ENCODE data around the gene PECR. TPM values are rescaled to one million over a fixed set of nuclear protein-coding genes. Genes with fewer than 3 reads are reported as not detected.

The PECR gene
- total RNA-seq, 1 donor from 2014 or later = 32.2 TPM

DNA sequence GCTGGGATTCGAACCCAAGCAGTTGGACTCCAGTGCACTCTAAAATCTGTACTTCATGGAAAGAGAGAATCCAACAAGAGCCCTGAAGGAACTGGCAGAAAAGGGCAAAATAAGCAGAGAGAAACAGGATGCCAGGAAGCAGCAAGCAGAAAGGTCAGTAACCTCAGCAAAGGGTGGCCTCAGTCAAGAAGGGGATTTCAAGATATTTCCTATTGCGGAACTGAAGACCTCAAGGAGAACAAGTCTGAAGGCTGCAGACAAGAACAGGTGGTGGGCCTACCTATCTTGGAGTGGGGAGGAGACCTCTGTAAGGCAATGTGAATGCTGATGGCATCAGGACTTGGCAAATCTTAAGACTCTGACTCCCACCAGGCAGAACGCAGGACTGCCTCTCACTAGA lies 48.2 kb downstream of the PECR start:
- TF ChIP-seq, protein P1, sequence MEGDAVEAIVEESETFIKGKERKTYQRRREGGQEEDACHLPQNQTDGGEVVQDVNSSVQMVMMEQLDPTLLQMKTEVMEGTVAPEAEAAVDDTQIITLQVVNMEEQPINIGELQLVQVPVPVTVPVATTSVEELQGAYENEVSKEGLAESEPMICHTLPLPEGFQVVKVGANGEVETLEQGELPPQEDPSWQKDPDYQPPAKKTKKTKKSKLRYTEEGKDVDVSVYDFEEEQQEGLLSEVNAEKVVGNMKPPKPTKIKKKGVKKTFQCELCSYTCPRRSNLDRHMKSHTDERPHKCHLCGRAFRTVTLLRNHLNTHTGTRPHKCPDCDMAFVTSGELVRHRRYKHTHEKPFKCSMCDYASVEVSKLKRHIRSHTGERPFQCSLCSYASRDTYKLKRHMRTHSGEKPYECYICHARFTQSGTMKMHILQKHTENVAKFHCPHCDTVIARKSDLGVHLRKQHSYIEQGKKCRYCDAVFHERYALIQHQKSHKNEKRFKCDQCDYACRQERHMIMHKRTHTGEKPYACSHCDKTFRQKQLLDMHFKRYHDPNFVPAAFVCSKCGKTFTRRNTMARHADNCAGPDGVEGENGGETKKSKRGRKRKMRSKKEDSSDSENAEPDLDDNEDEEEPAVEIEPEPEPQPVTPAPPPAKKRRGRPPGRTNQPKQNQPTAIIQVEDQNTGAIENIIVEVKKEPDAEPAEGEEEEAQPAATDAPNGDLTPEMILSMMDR (IDR thresholded peaks at IDR 0.05) = no peak
- Histone ChIP-seq H3K27ac (no peak overlapping the region), H3K9me3 (no peaks in the 10 kb centered on the region), H3K4me1 (peaks cover 0 to 5% of the 10 kb centered on the region in 2 donors), H3K36me3 (no peaks in the 10 kb centered on the region), H3K4me3 (no peak overlapping the region), H3K27me3 (no peaks in the 10 kb centered on the region)
- DNase-seq (ENCODE audit: low spot score in 2 of 2) = no peak
- intact Hi-C loops (cut with DNase I) = no loop called here

- Histone ChIP-seq H3K27ac (no peak overlapping the region), H3K4me3 (no peak overlapping the region), H3K27me3 (no peaks in the 10 kb centered on the region), H3K4me1 (peaks cover 0 to 5% of the 10 kb centered on the region in 2 donors), H3K36me3 (no peaks in the 10 kb centered on the region), H3K9me3 (no peaks in the 10 kb centered on the region)
- intact Hi-C loops (cut with DNase I) = no loop called here
- TF ChIP-seq, protein P1 (IDR thresholded peaks at IDR 0.05) = no peak
- DNase-seq (ENCODE audit: low spot score in 2 of 2) = no peak
These were observed 49.5 kb downstream of the PECR start for GRCh38 chr2:216031960-216032689.

- intact Hi-C loops (cut with DNase I) = no loop called here
- Histone ChIP-seq H3K27me3 (no peaks in the 10 kb centered on the region), H3K36me3 (no peaks in the 10 kb centered on the region), H3K4me3 (no peak overlapping the region), H3K27ac (no peak overlapping the region), H3K4me1 (peaks cover 0 to 5% of the 10 kb centered on the region in 2 donors), H3K9me3 (no peaks in the 10 kb centered on the region)
- TF ChIP-seq, protein P1 (IDR thresholded peaks at IDR 0.05) = no peak
- no peak for DNase-seq (ENCODE audit: low spot score in 2 of 2)
These were observed 51.4 kb downstream of the PECR start for GRCh38 chr2:216030216-216030615.

GRCh38 chr2:216029416-216030129 lies 52.0 kb downstream of the PECR start:
- intact Hi-C loops (cut with DNase I) = no loop called here
- H3K27ac ChIP-seq = no peak overlapping the region
- no peak overlapping the region for H3K4me3 ChIP-seq
- no peaks in the 10 kb centered on the region for H3K36me3 ChIP-seq
- no peaks in the 10 kb centered on the region for H3K27me3 ChIP-seq
- peaks cover 0 to 5% of the 10 kb centered on the region in 2 donors for H3K4me1 ChIP-seq
- no peaks in the 10 kb centered on the region for H3K9me3 ChIP-seq
- DNase-seq (ENCODE audit: low spot score in 2 of 2) = no peak
- TF ChIP-seq, protein P1 (IDR thresholded peaks at IDR 0.05) = no peak

DNA sequence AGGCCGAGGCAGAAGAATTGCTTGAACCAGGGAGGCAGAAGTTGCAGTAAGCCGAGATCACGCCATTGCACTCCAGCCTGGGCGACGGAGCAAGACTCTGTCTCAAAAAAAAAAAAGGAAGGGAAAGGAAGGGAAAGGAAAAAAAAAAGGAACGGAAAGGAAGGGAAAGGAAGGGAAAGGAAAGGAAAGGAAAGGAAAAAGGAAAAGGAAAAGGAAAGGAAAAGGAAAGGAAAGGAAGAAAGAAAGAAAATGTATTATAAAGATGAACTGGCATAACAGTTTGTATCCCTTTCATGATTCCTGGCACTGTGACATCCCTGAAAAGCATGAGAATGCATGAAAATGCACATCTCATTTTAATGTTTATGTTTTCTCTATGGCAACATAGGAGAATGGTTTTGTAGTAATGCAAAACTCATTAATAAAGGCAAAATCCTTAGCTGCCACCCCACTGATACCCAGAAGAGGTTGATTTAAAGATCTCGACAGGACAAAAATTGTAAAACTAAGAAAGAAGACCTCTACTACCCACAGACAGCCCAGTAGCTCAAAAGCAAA lies 56.8 kb downstream of the PECR start:
- TF ChIP-seq, protein P1 (IDR thresholded peaks at IDR 0.05) = no peak
- Histone ChIP-seq H3K27ac (no peak overlapping the region), H3K27me3 (no peaks in the 10 kb centered on the region), H3K4me1 (no peaks in the 10 kb centered on the region), H3K36me3 (no peaks in the 10 kb centered on the region), H3K4me3 (no peak overlapping the region), H3K9me3 (no peaks in the 10 kb centered on the region)
- no peak for DNase-seq (ENCODE audit: low spot score in 2 of 2)
- intact Hi-C loops (cut with DNase I) = loop anchor here (5.0 kb wide), 1 partner anchor 73 kb away; no protein-coding TSS in a partner anchor
